Prostate gland (tissue), 2 donors: ENCODE results near the gene USP40.

Source experiments
- CTCF ChIP-seq, 4 experiments: fragments of 200-600 bp in 2 of 4; fragments of 450-650 bp in 2 of 4; sonication (generic) in 2 of 4; IDR thresholded peaks; 1 replicate in 3 of 4; 2 replicates in 1 of 4; pipeline ENCODE4 v1.5.1; 2016 to 2019; ENCODE audit warnings: antibody characterized with exemption in 4 of 4, mild to moderate bottlenecking in 2 of 4, moderate library complexity in 2 of 4
- POLR2A ChIP-seq: fragments of 450-650 bp; IDR thresholded peaks from one replicate; pipeline ENCODE4 v1.6.1; 2016; ENCODE audit warnings: antibody characterized with exemption, mild to moderate bottlenecking
- POLR2AphosphoS5 ChIP-seq: sonication (generic); formaldehyde crosslinking; IDR thresholded peaks from one replicate; pipeline ENCODE4 v1.6.1; 2017; ENCODE audit warnings: antibody characterized with exemption

- TF ChIP-seq CTCF (IDR thresholded peaks at IDR 0.05) (no peak), POLR2A (no peak), POLR2AphosphoS5 (no peak)
These were observed 4.9 kb upstream of the USP40 start for GRCh38 chr2:233571462-233571861.
